GM18909 (cell line): ENCODE results near the gene ANXA11.

Source experiments
- ATAC-seq: cut with Tn5 transposase; IDR thresholded peaks from one replicate; pipeline ENCODE4 v1.9.1; 2021; ENCODE audit warnings: mild to moderate bottlenecking; ENCODE audit not compliant: unreplicated experiment, poor library complexity

ANXA11 gene

DNA sequence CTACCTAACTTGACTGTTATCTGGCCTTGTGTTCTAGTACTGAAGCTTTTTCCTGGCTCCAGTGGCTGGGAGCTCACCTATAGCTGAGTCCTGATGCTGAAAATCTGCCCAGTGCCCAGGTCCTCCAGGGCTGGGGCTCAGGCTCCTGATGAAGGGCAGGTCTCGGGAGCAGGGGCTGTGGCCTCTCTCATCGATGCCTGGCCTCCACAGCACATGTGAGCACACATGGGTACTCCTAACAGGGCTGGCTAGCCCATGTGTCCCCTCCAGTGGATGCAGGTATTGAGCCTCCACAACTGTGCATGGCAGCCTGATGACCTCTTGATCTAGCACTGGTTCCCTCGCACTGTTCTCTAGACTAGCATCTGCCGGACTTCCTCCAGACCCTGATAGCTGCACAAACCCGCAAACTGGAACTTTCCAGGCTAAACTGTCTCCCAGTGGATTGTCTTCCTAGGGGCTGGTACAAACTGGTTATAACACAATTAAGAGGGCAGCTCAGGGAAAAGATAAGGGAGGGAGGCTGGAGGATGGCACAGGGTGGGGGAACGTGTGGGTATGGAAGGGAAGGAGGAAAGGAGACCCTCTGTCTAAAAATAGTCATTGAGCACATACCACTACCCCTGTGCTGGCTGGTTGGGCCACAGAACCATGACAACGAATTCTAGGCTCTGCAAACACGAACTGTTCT is 37.7 kb downstream of the ANXA11 start:
- ATAC-seq, result no peak

DNA sequence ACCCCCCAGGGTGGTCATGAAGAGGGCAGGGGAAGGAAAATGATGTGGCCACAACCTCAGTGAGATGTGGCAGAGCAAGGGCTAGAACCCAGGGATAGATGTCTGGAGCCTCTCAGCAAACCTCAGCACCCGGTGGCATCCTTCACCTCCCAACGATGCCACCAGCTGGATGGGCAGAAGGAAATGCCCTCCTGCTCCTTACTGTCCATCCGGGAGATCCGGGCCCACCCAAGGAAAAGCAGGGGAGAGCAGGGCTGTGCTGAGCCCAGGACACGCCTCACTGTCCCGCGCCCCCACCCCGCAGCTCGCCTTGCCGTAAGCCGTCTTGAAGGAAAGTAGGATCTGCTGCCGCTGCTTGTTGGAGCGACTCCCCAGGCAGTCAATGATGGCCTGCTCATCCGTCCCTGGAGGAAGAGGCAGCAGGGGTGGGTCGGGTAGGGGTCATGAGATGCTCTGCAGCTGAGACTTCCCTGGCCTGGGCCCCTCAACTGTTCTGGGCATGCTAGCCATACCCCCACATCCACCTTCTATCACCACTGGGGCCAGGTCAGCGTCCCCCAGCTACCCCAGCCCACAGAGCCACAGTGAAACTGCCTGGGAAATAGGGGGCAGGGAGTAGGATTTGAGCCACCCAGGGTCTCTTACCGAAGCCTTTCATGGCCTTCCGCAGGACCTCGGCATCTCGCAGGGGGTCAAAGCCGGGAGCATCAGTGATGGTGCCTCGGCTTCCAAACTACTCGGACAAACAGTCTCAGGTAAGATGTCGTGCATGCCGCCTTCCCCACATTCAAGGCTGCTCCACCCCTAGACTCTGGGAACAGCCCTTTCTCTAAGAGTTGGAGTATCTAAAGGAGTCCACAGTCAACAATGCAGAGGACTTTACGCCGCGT is 38.5 kb downstream of the ANXA11 start:
- ATAC-seq, result no peak

DNA sequence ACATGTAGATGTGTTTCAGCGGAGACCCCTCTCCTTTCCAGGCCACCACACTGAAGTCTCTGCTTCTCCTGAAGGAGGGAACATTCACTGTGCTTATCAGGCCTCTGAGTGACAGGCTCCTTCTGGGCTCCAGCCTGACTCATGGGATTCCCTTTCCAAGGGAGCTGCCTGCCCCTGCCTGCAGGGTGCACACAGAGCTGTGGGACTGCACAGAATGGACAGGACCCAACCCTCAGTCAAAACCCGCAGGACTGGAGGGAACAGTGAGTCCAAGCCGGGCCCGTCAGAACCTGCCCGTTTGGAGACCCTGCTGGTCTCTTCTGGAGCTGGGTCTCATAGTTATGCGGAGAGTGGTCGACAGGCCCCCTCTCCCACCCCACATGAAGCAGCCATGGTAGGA is 40.2 kb downstream of the ANXA11 start:
- no peak for ATAC-seq

DNA sequence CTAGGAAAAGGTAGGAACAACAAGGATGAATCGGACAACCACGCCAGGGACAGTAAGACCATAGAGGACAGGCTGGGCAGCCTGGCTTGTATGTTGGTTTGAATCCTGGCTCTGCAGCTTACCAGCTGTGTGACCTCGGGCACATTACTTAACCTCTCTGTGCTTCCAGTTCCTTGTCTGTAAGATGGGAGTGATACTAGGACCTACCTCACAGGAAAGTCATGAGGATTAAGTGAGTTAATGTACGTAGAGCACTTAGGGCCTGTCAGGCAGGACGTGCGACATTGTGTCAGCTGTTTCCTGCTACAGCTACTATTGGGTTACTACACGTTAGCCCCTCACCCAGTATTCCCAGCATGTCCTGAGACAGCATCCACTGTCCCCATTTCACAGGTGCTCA is 40.7 kb downstream of the ANXA11 start:
- no peak for ATAC-seq

DNA sequence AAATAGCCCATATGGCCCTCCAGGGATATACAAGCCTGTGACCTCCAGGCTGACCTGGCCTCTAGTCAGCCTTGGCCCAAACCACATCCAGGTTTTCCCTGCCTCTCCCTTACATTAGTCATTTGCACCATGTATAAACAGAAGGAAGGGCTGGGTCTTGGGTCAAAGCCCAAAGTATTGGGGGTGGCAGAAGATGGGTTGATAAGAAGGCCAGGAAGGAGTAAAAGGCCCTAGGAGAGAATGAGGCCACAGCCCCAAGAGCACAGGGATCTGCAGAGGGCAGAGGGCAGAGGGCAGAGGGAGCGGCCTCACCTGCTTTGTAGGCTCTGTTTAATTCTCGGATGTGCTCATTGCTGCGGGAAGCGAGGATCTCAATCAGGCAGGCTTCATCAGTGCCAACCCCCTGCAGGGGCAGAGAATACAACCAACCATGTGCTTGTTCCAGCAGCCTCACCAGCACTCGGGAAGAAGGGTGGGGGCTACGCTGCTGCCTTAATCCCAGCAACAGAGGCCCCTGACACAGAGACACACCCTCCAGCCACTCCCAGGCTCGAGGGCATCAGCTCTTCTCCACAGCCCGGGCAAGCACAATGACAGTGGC is 41.5 kb downstream of the ANXA11 start:
- no peak for ATAC-seq

DNA sequence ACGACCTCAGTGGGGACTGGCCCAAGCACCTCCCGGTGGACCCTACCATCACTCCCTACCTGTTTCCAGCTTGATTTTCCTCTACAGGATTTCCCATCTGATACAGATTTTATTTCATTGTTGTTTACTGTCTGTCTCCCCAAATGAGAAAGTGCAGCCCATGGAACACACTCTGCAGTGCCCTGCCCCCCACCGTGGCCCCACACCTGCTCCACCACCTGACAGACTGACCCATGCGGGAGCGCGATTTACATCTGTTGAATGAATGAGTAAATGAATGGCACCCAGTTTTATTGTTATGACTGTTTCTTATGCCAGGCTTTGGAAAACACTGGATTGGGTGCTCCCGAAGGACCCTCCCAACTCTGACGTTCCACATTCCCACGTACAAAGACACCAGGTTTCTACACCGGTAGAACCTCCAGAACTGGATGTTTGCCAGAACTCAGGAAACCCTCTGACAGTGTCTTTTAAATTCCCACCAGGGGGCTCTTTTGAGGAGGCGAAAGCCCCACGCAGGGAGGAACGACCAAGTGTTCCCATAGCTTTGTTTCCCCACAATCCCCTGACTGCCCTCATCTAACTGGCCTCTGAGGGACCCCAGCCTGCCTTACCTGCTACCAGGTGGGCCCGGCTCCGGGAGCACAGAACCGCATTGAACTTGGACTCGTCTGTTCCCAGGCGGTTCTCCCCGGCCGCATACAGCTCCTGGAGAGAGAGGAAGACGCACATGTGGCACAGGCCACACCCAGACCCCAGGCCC is 43.8 kb downstream of the ANXA11 start:
- no peak for ATAC-seq

DNA sequence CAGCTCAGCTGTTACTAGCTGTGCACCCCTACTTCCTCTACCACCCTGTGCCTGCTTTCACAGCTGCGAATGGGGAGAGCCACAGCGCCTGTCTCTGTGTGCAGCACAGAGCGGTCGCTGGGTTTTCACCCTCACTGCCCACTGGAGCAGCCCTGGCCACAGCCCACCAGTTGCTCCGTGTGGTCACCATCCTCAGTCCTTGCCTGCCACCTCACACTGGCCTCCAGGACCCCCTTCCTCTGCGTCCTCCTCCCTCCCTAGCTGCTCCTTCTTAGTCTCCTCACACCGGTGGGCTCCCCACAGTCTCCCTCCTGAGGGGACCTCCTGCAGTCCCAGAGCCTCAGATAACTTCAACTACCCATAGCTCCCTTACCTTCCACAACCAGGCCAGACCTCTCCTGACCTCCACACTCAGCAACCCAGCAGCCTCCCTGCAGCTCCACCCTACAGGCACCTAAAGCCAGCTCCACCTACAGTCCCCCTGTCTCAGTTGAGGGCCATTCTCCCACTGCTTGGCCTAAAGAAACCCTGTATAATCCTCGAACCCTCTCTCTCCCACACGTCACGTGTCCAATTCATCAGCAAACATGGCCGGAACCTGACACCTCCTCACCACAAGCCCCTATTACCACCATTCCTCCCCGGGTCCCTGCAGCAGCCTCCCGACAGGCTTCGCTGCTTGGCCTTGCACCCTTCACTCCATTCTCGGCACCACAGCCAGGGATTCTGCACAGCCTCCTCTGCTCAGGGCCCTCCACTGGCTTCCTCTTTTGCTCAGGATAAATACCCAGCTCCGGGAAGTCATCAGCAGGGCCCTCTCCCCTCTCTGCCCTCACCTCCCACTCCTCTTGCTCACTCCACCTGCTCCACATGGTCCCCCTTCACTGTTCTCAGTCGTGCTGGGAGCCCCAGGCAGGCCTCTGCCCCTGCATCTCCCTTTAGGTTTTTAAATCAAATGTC is 44.7 kb downstream of the ANXA11 start:
- ATAC-seq, result no peak

DNA sequence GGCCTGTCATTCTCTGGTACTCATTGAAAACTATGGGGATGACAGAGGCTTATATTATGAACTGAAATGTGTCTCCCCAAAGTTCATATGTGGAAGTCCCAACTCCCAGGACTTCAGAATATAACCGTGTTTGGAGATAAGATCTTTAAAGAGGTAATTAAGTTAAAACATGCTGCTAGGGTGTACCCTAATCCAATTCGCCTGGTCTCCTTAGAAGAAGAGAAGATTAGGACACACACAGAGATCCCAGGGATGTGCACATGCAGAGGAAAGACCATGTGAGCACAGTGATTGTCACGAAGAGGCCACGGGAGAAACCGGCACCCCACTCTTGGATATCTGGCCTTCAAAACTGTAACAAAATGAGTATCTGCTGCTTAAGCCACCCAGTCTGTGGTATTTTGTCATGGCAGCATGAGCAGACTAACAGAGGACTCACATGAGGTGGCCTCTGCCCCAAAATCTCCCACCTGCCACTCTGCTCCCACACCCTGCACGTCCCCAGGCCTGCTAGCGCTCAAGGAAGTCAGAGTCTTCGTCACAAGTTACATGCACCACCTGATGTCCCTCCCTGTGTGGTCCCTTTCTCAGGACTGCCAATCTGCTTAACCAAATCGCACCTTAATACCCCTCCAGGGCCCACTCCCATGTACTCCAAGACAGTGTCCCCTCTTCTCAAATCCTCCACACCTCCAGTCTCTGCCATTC is 46.0 kb downstream of the ANXA11 start:
- ATAC-seq, result no peak

DNA sequence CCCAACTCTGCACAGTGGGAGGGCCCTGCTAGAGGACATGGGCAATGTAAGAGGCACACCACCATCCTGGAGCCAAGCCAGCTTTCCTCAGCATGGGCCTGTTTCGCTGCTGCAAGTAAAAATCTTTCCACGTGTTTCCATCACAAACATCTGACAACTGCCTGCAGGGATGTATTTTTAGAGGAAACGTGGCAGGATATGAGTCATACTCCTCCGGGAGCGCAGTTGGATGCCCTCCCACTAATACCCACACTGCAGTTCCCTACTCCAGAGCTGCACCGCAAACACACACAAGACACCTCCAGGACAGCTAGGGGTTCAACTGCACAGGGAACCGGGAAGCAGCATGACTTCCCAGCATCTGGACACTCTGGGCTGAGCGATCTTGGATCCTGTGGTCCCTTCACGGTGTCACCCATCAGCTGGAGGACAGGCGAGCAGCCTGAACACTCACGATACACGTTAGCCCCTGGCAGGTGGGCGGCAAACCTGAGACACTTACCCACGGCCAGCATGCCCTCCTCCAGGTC is 46.7 kb downstream of the ANXA11 start:
- ATAC-seq, result no peak

DNA sequence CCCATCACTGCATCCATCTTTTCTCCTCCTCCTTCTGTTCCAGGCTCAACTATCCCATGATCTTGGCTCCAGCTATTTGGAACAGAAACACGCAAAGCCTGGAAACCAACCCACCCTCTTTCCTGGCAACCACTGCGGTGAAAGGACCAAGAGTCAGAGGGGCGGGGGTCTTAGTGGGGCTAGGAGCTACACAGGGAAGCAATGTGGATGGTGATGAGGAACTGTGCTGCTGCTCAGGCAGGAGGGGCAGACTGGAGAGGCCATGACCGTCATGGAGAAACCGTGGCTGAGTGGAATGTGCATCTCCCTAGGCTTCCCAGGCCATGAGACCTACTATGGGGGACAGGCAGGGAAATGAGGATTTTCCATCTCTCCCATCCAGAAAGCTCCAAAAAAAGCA is 47.2 kb downstream of the ANXA11 start:
- no peak for ATAC-seq

DNA sequence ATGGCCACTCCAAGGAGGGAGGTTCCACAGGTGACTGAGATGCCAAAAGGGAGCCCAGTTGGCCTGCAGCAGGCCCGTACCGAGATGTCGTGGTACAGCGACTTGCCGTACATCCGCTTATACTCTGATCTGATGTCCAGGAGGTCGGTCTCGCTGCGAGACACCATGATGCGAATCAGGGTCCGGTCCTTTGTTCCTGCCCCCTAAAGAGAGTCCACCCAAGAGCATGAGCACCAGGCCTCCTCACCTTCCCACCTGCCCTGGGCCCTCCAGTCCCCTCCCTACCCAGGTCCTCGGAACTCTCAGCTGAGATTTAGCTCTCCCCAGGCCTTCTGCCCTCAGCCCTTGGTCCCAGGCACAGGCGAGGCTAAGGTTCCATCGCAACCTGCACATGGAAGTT is 47.8 kb downstream of the ANXA11 start:
- ATAC-seq, result no peak

DNA sequence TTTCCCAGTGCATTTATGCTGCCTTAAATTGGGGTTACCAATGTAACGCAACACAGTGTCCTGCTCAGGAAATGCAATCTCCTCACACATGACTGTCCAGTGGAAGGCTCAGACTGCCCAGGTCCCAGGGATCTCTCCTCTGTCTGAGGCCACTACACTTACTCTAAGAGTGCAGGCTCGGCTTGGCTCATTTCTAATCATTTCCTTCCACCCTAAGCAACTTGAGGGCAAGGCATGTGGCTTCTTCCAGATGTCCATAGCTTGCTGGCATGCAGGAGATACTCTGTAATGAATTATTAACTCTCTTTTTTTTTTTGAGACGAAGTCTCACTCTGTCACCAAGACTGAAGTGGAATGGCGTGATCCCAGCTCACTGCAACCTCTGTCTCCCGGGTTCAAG is 49.1 kb downstream of the ANXA11 start:
- ATAC-seq, result no peak

DNA sequence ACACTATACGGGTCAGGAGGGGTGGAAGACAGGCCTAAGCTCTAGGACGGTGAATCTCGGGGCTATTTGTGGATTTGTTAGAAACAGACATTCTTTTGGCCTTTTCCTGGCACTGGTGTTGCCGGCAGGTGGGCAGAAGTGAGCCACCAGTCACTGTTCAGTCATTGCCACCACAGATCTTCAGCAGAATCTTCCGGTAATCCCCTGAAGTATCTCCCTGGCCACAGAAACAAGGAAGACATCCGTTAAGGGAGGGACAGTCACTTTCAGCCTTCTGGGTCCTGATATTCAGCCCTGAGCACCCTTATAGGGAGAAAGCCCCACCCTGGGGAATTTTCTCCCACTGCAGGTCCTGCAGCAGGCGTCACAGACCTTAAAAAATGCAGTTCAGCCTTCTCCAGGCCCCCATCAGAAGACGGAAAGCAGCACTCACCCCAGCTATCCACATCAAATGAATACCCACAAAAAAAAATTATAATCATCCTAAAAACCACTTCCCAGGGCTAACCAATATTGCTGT is 49.6 kb downstream of the ANXA11 start:
- no peak for ATAC-seq

DNA sequence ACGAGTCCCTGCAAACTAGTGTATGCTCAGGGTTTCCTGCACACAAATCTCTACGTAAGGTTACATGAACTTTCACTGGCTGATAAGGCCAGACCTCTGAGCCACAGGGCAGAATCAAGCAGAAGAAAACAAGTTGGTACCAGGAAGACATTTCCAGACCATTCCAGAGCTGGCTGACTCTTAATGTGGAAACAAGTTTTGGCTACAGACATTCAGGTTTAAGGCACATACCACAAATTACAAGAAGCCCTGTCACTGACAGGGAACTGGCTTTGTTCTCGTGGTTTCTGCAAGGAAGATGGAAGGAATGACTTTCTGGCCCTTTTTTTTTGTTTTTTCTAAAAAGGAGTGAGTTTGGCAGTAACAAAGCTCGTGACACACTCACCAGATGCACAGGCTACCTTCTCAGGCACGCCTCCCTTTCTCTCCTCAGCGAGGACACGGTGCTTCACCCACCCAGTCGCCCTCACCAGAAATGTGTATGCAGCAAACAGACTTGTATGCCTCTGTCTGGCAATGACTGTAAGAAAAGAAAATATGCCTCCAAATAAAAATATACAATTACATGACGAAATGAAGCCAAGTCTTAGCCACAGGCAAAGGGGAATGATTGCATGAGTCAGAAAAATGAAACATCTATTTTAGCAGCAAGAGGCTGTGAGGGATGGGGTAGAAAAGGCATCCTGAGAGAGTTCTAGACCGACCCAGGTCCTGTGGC is 50.2 kb downstream of the ANXA11 start:
- ATAC-seq, result no peak

DNA sequence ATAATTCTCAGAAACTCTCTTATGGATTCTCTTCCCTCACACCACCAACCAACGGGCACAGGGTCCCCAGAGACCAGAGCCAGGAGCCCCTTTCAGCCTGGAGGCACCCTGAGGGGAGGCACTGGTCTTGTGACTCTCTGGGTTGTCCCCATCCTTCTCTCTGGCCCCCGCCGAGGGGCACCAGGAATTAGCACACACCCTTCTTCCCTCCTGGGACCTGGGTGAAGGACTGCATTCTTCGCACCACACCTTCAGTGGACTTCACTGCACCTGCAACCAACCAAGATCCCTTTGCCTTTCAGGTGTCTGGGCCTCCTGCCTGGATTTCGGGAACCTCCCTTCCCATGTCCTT is 50.7 kb downstream of the ANXA11 start:
- ATAC-seq, result no peak

DNA sequence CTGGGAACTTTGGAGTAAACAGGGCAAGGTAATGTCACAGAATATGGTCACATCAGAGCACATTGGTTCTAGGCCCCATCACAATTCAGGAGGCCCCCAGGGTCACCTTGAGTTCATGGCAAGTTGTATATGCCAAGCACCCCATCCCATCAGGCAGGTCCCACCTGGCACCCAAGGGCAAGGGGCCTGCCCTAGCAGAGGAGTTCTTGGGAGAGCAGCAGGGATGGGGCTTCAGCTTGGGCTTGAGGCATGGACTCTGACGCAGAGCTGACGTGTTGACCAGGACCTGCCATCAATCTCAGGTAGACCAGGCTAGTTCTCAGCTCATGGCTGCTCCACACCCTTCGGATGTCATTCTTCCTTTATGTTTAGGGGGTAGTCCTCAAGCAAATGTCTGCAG is 51.9 kb downstream of the ANXA11 start:
- ATAC-seq, result no peak

DNA sequence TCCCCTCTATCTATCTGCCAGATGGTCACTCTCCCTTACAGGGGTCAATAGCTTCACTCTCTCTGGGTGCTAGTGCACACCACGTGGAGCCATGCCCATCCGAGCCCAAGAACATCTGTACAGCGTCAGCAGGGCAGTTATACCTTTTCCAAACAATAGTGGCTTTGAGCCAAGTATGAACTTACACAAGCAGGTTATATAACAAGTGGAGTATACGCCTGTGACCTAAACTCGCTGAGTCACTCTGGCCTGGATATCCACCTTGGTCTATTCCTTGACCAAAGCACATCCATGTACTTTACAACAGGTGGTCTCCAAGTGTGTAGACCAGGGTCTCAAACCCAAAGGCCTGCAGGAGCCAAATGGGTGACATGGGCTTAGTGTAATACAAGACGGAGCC is 52.5 kb downstream of the ANXA11 start:
- no peak for ATAC-seq

DNA sequence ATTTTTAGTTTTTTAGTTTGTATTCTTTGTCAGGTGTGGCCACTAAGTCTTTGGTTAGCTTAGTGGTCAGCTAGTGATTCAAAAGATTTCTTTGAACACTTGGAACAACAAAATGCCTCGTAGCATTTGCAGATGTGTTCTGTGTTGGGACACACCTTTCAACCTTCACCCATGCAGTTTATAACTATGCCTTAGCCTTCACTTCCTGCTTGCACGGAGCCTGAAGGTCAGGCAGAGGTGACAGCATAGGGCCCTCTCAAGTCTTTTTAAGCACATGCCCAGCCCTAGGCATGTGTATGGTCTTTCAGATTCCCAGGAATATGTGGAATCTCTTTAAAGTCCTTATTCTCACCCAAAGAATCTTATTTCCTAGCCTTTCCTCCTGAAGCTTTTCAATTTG is 55.2 kb downstream of the ANXA11 start:
- no peak for ATAC-seq
